ENCODE results near the gene COL15A1. TPM values are rescaled to one million over a fixed set of nuclear protein-coding genes. Genes with fewer than 3 reads are reported as not detected.

Gene COL15A1
- total RNA-seq, 1 experiment from 2014 or later: 0.04 TPM

- CTCF ChIA-PET: no interaction called here
- no TSS peak for BruUV-seq (replicated peaks)
- no peak overlapping the region for H3K4me3 ChIP-seq (ENCODE audit: low read depth, low read length, poor library complexity, severe bottlenecking)
- no peak overlapping the region for H3K27ac ChIP-seq (ENCODE audit: low read depth, low read length, poor library complexity, severe bottlenecking)
- no peaks in the 10 kb centered on the region for H3K9me3 ChIP-seq (ENCODE audit: low read depth, low read length, poor library complexity, severe bottlenecking)
- POLR2A ChIA-PET (ENCODE audit: low non-redundant PET): no interaction called here
- H3K36me3 ChIP-seq (ENCODE audit: insufficient read depth, low read length, poor library complexity, severe bottlenecking): no peaks in the 10 kb centered on the region
- no peaks in the 10 kb centered on the region for H3K4me1 ChIP-seq (ENCODE audit: insufficient read depth, low read length, poor library complexity, severe bottlenecking)
- no peak for DNase-seq (ENCODE audit: low spot score)
- intact Hi-C loops (cut with micrococcal nuclease; ENCODE audit: unreplicated experiment): no loop called here
- TF ChIP-seq EZH2 (IDR thresholded peaks at IDR 0.05; ENCODE audit: borderline replicate concordance, low read depth, low read length, poor library complexity, severe bottlenecking) (no peak), CTCF (conservative IDR thresholded peaks at IDR 0.05; ENCODE audit: low read depth, low read length) (no peak)
- no peaks in the 10 kb centered on the region for H3K27me3 ChIP-seq (replicated peaks; ENCODE audit: insufficient read depth, low read depth, low read length, poor library complexity)
Measured at GRCh38 chr9:98960409-98960808, 16.7 kb downstream of the COL15A1 start.

- intact Hi-C loops (cut with micrococcal nuclease; ENCODE audit: unreplicated experiment): no loop called here
- Histone ChIP-seq H3K27me3 (replicated peaks; ENCODE audit: insufficient read depth, low read depth, low read length, poor library complexity) (no peaks in the 10 kb centered on the region), H3K4me3 (ENCODE audit: low read depth, low read length, poor library complexity, severe bottlenecking) (no peak overlapping the region), H3K4me1 (ENCODE audit: insufficient read depth, low read length, poor library complexity, severe bottlenecking) (no peaks in the 10 kb centered on the region), H3K27ac (ENCODE audit: low read depth, low read length, poor library complexity, severe bottlenecking) (no peak overlapping the region), H3K9me3 (ENCODE audit: low read depth, low read length, poor library complexity, severe bottlenecking) (no peaks in the 10 kb centered on the region), H3K36me3 (ENCODE audit: insufficient read depth, low read length, poor library complexity, severe bottlenecking) (no peaks in the 10 kb centered on the region)
- no peak for TF ChIP-seq EZH2 (IDR thresholded peaks at IDR 0.05; ENCODE audit: borderline replicate concordance, low read depth, low read length, poor library complexity, severe bottlenecking)
- TF ChIP-seq CTCF (conservative IDR thresholded peaks at IDR 0.05; ENCODE audit: low read depth, low read length): no peak
- ChIA-PET POLR2A (ENCODE audit: low non-redundant PET) (no interaction called here), CTCF (no interaction called here)
- DNase-seq (ENCODE audit: low spot score): no peak
- no TSS peak for BruUV-seq (replicated peaks)
Measured at GRCh38 chr9:98961513-98962180, 17.9 kb downstream of the COL15A1 start.

GRCh38 chr9:98962181-98962560 lies 18.5 kb downstream of the COL15A1 start:
- BruUV-seq (replicated peaks): no TSS peak
- intact Hi-C loops (cut with micrococcal nuclease; ENCODE audit: unreplicated experiment): no loop called here
- ChIA-PET POLR2A (ENCODE audit: low non-redundant PET) (no interaction called here), CTCF (no interaction called here)
- no peaks in the 10 kb centered on the region for H3K27me3 ChIP-seq (replicated peaks; ENCODE audit: insufficient read depth, low read depth, low read length, poor library complexity)
- DNase-seq (ENCODE audit: low spot score): no peak
- no peaks in the 10 kb centered on the region for H3K4me1 ChIP-seq (ENCODE audit: insufficient read depth, low read length, poor library complexity, severe bottlenecking)
- H3K27ac ChIP-seq (ENCODE audit: low read depth, low read length, poor library complexity, severe bottlenecking): no peak overlapping the region
- H3K9me3 ChIP-seq (ENCODE audit: low read depth, low read length, poor library complexity, severe bottlenecking): no peaks in the 10 kb centered on the region
- TF ChIP-seq CTCF (conservative IDR thresholded peaks at IDR 0.05; ENCODE audit: low read depth, low read length) (no peak), EZH2 (IDR thresholded peaks at IDR 0.05; ENCODE audit: borderline replicate concordance, low read depth, low read length, poor library complexity, severe bottlenecking) (no peak)
- H3K36me3 ChIP-seq (ENCODE audit: insufficient read depth, low read length, poor library complexity, severe bottlenecking): no peaks in the 10 kb centered on the region
- no peak overlapping the region for H3K4me3 ChIP-seq (ENCODE audit: low read depth, low read length, poor library complexity, severe bottlenecking)

All from A673 (cell line).